ENCODE results near the gene CADPS2.

CADPS2 gene

GRCh38 chr7:122407195-122407594, 479.1 kb downstream of the CADPS2 start:
- in situ Hi-C loops (cut with HindIII; ENCODE audit: low sequenced_read_pairs), result no loop called here

- in situ Hi-C loops (cut with HindIII; ENCODE audit: low sequenced_read_pairs), result no loop called here
Observed at GRCh38 chr7:122403113-122403512, 483.1 kb downstream of the CADPS2 start.

- in situ Hi-C loops (cut with HindIII; ENCODE audit: low sequenced_read_pairs), result no loop called here
Observed at GRCh38 chr7:122402235-122402634, 484.0 kb downstream of the CADPS2 start.

- in situ Hi-C loops (cut with HindIII; ENCODE audit: low sequenced_read_pairs), result no loop called here
Observed at GRCh38 chr7:122397381-122397780, 488.9 kb downstream of the CADPS2 start.

- in situ Hi-C loops (cut with HindIII; ENCODE audit: low sequenced_read_pairs), result no loop called here
Observed at GRCh38 chr7:122394512-122394911, 491.7 kb downstream of the CADPS2 start.

- in situ Hi-C loops (cut with HindIII; ENCODE audit: low sequenced_read_pairs), result no loop called here
Observed at GRCh38 chr7:122384528-122384927, 501.7 kb downstream of the CADPS2 start.

- in situ Hi-C loops (cut with HindIII; ENCODE audit: low sequenced_read_pairs), result no loop called here
Observed at GRCh38 chr7:122383934-122384333, 502.3 kb downstream of the CADPS2 start.

- in situ Hi-C loops (cut with HindIII; ENCODE audit: low sequenced_read_pairs), result no loop called here
Observed at GRCh38 chr7:122380992-122381391, 505.3 kb downstream of the CADPS2 start.

- in situ Hi-C loops (cut with HindIII; ENCODE audit: low sequenced_read_pairs), result no loop called here
Observed at GRCh38 chr7:122379491-122379890, 506.8 kb downstream of the CADPS2 start.

GRCh38 chr7:122369756-122370155, 516.5 kb downstream of the CADPS2 start:
- in situ Hi-C loops (cut with HindIII; ENCODE audit: low sequenced_read_pairs), result no loop called here

GRCh38 chr7:122364761-122365280, 521.4 kb downstream of the CADPS2 start:
- in situ Hi-C loops (cut with HindIII; ENCODE audit: low sequenced_read_pairs), result no loop called here

GRCh38 chr7:122363144-122363543, 523.1 kb downstream of the CADPS2 start:
- in situ Hi-C loops (cut with HindIII; ENCODE audit: low sequenced_read_pairs), result no loop called here

GRCh38 chr7:122362473-122362872, 523.8 kb downstream of the CADPS2 start:
- in situ Hi-C loops (cut with HindIII; ENCODE audit: low sequenced_read_pairs), result no loop called here

- in situ Hi-C loops (cut with HindIII; ENCODE audit: low sequenced_read_pairs), result no loop called here
Observed at GRCh38 chr7:122354656-122355055, 531.6 kb downstream of the CADPS2 start.

- in situ Hi-C loops (cut with HindIII; ENCODE audit: low sequenced_read_pairs), result no loop called here
Observed at GRCh38 chr7:122352454-122352853, 533.8 kb downstream of the CADPS2 start.

GRCh38 chr7:122350701-122351100, 535.6 kb downstream of the CADPS2 start:
- in situ Hi-C loops (cut with HindIII; ENCODE audit: low sequenced_read_pairs), result no loop called here

GRCh38 chr7:122344303-122344620, 542.0 kb downstream of the CADPS2 start:
- in situ Hi-C loops (cut with HindIII; ENCODE audit: low sequenced_read_pairs), result no loop called here

GRCh38 chr7:122343601-122344302, 542.5 kb downstream of the CADPS2 start:
- in situ Hi-C loops (cut with HindIII; ENCODE audit: low sequenced_read_pairs), result no loop called here

GRCh38 chr7:122340427-122340826, 545.8 kb downstream of the CADPS2 start:
- in situ Hi-C loops (cut with HindIII; ENCODE audit: low sequenced_read_pairs), result no loop called here

GRCh38 chr7:122339145-122339904, 546.9 kb downstream of the CADPS2 start:
- in situ Hi-C loops (cut with HindIII; ENCODE audit: low sequenced_read_pairs), result no loop called here

- in situ Hi-C loops (cut with HindIII; ENCODE audit: low sequenced_read_pairs), result no loop called here
Observed at GRCh38 chr7:122337011-122337410, 549.2 kb downstream of the CADPS2 start.

- in situ Hi-C loops (cut with HindIII; ENCODE audit: low sequenced_read_pairs), result no loop called here
Observed at GRCh38 chr7:122329145-122329802, 557.0 kb downstream of the CADPS2 start.
